ENCODE data around the gene FGF13. TPM values are rescaled to one million over a fixed set of nuclear protein-coding genes. Genes with fewer than 3 reads are reported as not detected.

Gene FGF13
- total and polyA plus RNA-seq, 2 donors (not counting 3 experiments of a cell fraction or from before 2014, with no cell fraction given) = 0.07 to 0.20 TPM

- no TSS peak for BruUV-seq (replicated peaks)
- H3K36me3 ChIP-seq (ENCODE audit: control insufficient read depth in 2 of 2, extremely low read depth in 1 of 2, insufficient read depth in 2 of 2, low read length in 2 of 2) = no peaks in the 10 kb centered on the region
- no peaks in the 10 kb centered on the region for H3K9me1 ChIP-seq (replicated peaks; ENCODE audit: control insufficient read depth, extremely low read depth, insufficient read depth, low read length)
- no peak overlapping the region for H3K4me2 ChIP-seq (ENCODE audit: insufficient read depth, low read length)
- no peaks in the 10 kb centered on the region for H4K20me1 ChIP-seq (replicated peaks; ENCODE audit: control insufficient read depth, extremely low read depth, insufficient read depth, low read length)
- TF ChIP-seq CTCF (IDR thresholded peaks at IDR 0.05; ENCODE audit: extremely low read depth in 1 of 2, insufficient read depth in 1 of 2, low read depth in 1 of 2, low read length in 2 of 2) (no peak), POLR2AphosphoS5 (IDR thresholded peaks at IDR 0.05; ENCODE audit: insufficient read depth, low read depth, low read length) (no peak), MAX (IDR thresholded peaks at IDR 0.05; ENCODE audit: insufficient read depth, insufficient read length) (no peak), EZH2 (IDR thresholded peaks at IDR 0.05; ENCODE audit: borderline replicate concordance, low read depth, low read length, severe bottlenecking) (no peak), GATA2 (IDR thresholded peaks at IDR 0.05; ENCODE audit: insufficient read depth, insufficient read length, low read depth, low read length) (no peak), FOS (IDR thresholded peaks at IDR 0.05; ENCODE audit: borderline replicate concordance, insufficient read depth, low read length) (no peak), POLR2A (IDR thresholded peaks at IDR 0.05; ENCODE audit: low read depth, low read length) (no peak), MYC (IDR thresholded peaks at IDR 0.05; ENCODE audit: low read depth, low read length) (no peak), JUN (IDR thresholded peaks at IDR 0.05; ENCODE audit: borderline replicate concordance, insufficient read depth, insufficient read length, low read depth) (no peak)
- no peaks in the 10 kb centered on the region for H3K4me1 ChIP-seq (ENCODE audit: control insufficient read depth, extremely low read depth, insufficient read depth, low read length)
- H3K9me3 ChIP-seq (replicated peaks; ENCODE audit: control insufficient read depth, insufficient read depth, low read length) = no peaks in the 10 kb centered on the region
- no peak overlapping the region for H3K4me3 ChIP-seq (replicated peaks in 1 of 3; ENCODE audit: insufficient read depth in 1 of 3, low read depth in 1 of 3, low read length in 3 of 3)
- no peak overlapping the region for H2AFZ ChIP-seq (ENCODE audit: low read depth, low read length)
- POLR2A ChIA-PET = no interaction called here
- CTCF ChIA-PET = no interaction called here
- H3K27me3 ChIP-seq (ENCODE audit: control insufficient read depth in 2 of 2, insufficient read depth in 2 of 2, low read length in 2 of 2) = no peaks in the 10 kb centered on the region
- H3K79me2 ChIP-seq (ENCODE audit: control insufficient read depth, insufficient read depth, low read length) = no peaks in the 10 kb centered on the region
- dilution Hi-C loops (cut with MboI; ENCODE audit: extremely low pct_ligation_motif_present, low sequenced_read_pairs) (no loop called here), intact Hi-C loops (cut with micrococcal nuclease) (no loop called here)
- DNase-seq (ENCODE audit: low read depth, low spot score) (no peak), FAIRE-seq (no peak)
- H3K27ac ChIP-seq (ENCODE audit: insufficient read depth, low read depth, low read length) = no peak overlapping the region
- no peak overlapping the region for H3K9ac ChIP-seq (replicated peaks; ENCODE audit: extremely low read depth, insufficient read depth, low read length)
Measured at GRCh38 chrX:138691186-138691585, 20.3 kb downstream of the FGF13 start.
